Measurements from ENCODE around the gene MROH9. TPM values are rescaled to one million over a fixed set of nuclear protein-coding genes. Genes with fewer than 3 reads are reported as not detected.
A peak's percentile ranks its signal among the peaks of the same experiment; 100 is the strongest.

The MROH9 gene
- total and polyA plus RNA-seq, 8 donors = not detected

DNA sequence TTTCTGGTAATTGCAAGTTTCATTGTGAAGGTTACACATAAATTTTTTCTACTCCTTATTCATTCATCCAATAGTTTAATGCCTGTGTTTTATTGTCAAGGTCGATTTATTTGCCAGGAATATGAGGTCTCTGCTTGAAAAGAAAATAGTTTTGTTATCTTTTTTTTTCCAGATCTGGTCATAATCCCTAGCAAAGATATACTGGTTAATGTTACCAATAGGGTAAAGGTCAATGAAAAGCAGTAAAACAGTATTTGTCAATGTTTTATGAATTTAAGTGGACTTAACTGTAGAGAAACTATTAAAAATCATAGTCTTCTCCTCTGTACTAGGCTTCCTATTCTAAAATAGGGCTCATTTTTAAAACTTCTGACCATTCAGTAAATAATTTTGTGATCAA lies 147.3 kb downstream of the MROH9 start:
- Histone ChIP-seq H3K36me3 (no peaks in the 10 kb centered on the region), H3K4me3 (no peak overlapping the region), H3K9me3 (no peaks in the 10 kb centered on the region), H3K27ac (peak overlapping the region in 2 of 5 donors; percentile 67 to 69), H3K4me1 (peaks cover 0 to 20% (median 11%) of the 10 kb centered on the region in 4 donors), H3K27me3 (no peaks in the 10 kb centered on the region)
- TF ChIP-seq CTCF (IDR thresholded peaks at IDR 0.05) (no peak), POLR2AphosphoS5 (IDR thresholded peaks at IDR 0.05) (no peak), POLR2A (IDR thresholded peaks at IDR 0.05) (no peak), EP300 (IDR thresholded peaks at IDR 0.05) (no peak)
- intact Hi-C loops (cut with DNase I; ENCODE audit: low total_unique reads) = loop anchor here (5.0 kb wide), 1 partner anchor 150 kb away; no protein-coding TSS in a partner anchor
- WGBS, 5 donors = 32 to 55% (median 34%) methylated on average over 1 of the region's 1 CpG
- DNase-seq = no peak

GRCh38 chr1:171083222-171083621 lies 147.9 kb downstream of the MROH9 start:
- H3K27ac ChIP-seq = peak overlapping the region in 1 of 5 donors; percentile 67
- TF ChIP-seq EP300 (IDR thresholded peaks at IDR 0.05) = no peak
- TF ChIP-seq CTCF (IDR thresholded peaks at IDR 0.05) = no peak
- no peak for TF ChIP-seq POLR2A (IDR thresholded peaks at IDR 0.05)
- TF ChIP-seq POLR2AphosphoS5 (IDR thresholded peaks at IDR 0.05) = no peak
- H3K9me3 ChIP-seq = no peaks in the 10 kb centered on the region
- H3K27me3 ChIP-seq = no peaks in the 10 kb centered on the region
- H3K36me3 ChIP-seq = no peaks in the 10 kb centered on the region
- H3K4me3 ChIP-seq = no peak overlapping the region
- 66 to 79% (median 69%) methylated on average over 5 of the region's 5 CpGs for WGBS, 5 donors
- DNase-seq = no peak
- intact Hi-C loops (cut with DNase I; ENCODE audit: low total_unique reads) = loop anchor here (5.0 kb wide), 1 partner anchor 149 kb away; no protein-coding TSS in a partner anchor
- peaks cover 0 to 20% (median 11%) of the 10 kb centered on the region in 4 donors for H3K4me1 ChIP-seq

- Histone ChIP-seq H3K27me3 (no peaks in the 10 kb centered on the region), H3K36me3 (no peaks in the 10 kb centered on the region), H3K9me3 (no peaks in the 10 kb centered on the region), H3K4me1 (peaks cover 0 to 20% (median 11%) of the 10 kb centered on the region in 4 donors), H3K4me3 (no peak overlapping the region), H3K27ac (no peak overlapping the region)
- intact Hi-C loops (cut with DNase I; ENCODE audit: low total_unique reads) = loop anchor here (5.0 kb wide), 1 partner anchor 148 kb away; no protein-coding TSS in a partner anchor
- TF ChIP-seq POLR2AphosphoS5 (IDR thresholded peaks at IDR 0.05) (no peak), EP300 (IDR thresholded peaks at IDR 0.05) (no peak), CTCF (IDR thresholded peaks at IDR 0.05) (no peak), POLR2A (IDR thresholded peaks at IDR 0.05) (no peak)
- no peak for DNase-seq
These were observed 148.8 kb downstream of the MROH9 start for GRCh38 chr1:171084091-171084490.

- H3K4me3 ChIP-seq = no peak overlapping the region
- H3K36me3 ChIP-seq = no peaks in the 10 kb centered on the region
- 92 to 97% (median 94%) methylated on average over 2 of the region's 2 CpGs for WGBS, 5 donors
- no peak overlapping the region for H3K27ac ChIP-seq
- intact Hi-C loops (cut with DNase I; ENCODE audit: low total_unique reads) = loop anchor here (5.0 kb wide), 1 partner anchor 147 kb away; no protein-coding TSS in a partner anchor
- H3K9me3 ChIP-seq = no peaks in the 10 kb centered on the region
- no peak for TF ChIP-seq EP300 (IDR thresholded peaks at IDR 0.05)
- no peak for TF ChIP-seq CTCF (IDR thresholded peaks at IDR 0.05)
- TF ChIP-seq POLR2AphosphoS5 (IDR thresholded peaks at IDR 0.05) = no peak
- no peak for TF ChIP-seq POLR2A (IDR thresholded peaks at IDR 0.05)
- no peaks in the 10 kb centered on the region for H3K27me3 ChIP-seq
- DNase-seq = no peak
- H3K4me1 ChIP-seq = peaks cover 0 to 20% (median 11%) of the 10 kb centered on the region in 4 donors
These were observed 149.5 kb downstream of the MROH9 start for GRCh38 chr1:171084870-171085269.

Measured in stomach (tissue), 9 donors.